Epithelial cell of proximal tubule (primary cell): ENCODE data around the gene ATP8A2. TPM values are rescaled to one million over a fixed set of nuclear protein-coding genes. Genes with fewer than 3 reads are reported as not detected.
A peak's percentile ranks its signal among the peaks of the same experiment; 100 is the strongest.

ENCODE experiments used
- DNase-seq: peaks from one replicate; pipeline ENCODE4 v3.0.0-alpha.2; 2011; ENCODE audit warnings: low read depth
- H3K4me3 ChIP-seq: 2 replicates; pipeline ENCODE4 v1.5.1; 2011; ENCODE audit warnings: low read depth, mild to moderate bottlenecking, low read length
- CTCF ChIP-seq: conservative IDR thresholded peaks from 2 replicates; pipeline ENCODE4 v1.5.1; 2012; ENCODE audit warnings: low read depth, mild to moderate bottlenecking, low read length
- total RNA-seq: library from RNA; depleted of rRNA; stranded (reverse); fragments of >200 nt; gene quantifications from 2 replicates; pipeline ENCODE4 v1.2.3, GENCODE V29; 2015

The ATP8A2 gene
- total RNA-seq, 1 donor from 2014 or later, result 2.2 TPM

DNA sequence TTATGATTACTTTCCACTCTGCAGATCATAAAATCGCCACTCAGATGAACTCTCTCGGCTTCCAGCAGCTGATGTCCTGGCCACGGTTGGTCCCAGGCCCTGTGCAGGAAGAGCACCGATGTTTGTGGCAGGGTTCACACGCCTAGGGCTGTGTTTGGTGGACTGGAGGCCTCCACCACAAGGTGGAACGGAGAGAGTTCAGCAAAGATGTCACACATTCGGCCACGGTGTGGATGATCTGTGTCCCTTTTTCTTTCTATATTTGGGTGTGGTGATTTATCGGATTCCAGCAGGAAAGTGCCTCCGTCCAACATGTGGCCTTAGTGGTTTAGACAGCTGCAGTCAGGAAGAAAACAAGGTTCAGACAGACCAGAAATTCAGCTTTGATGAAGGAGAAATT, 680.6 kb downstream of the ATP8A2 start:
- no peak for DNase-seq
- peak overlapping the region; percentile 76 for H3K4me3 ChIP-seq
- TF ChIP-seq CTCF, result no peak

GRCh38 chr13:26053418-26053980, 681.7 kb downstream of the ATP8A2 start:
- no peak for DNase-seq
- no peak overlapping the region for H3K4me3 ChIP-seq
- no peak for TF ChIP-seq CTCF

DNA sequence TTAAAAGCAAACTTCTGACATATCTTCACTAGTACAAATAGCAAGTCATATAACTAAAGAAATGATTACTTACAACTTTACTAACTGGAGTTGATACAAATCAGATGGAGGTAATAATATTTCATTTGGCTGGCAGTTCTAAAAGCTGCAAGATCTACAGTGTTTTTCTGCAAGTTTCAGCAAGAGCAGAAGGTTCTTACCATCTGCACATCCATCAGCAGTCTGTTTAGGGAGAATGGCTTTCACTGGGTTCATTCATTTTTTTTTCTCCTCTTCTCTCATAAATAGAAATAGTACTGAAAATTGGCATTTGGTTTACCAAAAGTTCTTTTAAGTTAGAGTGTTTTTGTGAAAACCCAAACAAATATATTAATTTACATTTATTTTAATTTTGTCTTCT, 683.1 kb downstream of the ATP8A2 start:
- no peak for TF ChIP-seq CTCF
- no peak for DNase-seq
- no peak overlapping the region for H3K4me3 ChIP-seq

GRCh38 chr13:26058704-26059103, 686.9 kb downstream of the ATP8A2 start:
- DNase-seq, result no peak
- H3K4me3 ChIP-seq, result no peak overlapping the region
- TF ChIP-seq CTCF, result no peak

DNA sequence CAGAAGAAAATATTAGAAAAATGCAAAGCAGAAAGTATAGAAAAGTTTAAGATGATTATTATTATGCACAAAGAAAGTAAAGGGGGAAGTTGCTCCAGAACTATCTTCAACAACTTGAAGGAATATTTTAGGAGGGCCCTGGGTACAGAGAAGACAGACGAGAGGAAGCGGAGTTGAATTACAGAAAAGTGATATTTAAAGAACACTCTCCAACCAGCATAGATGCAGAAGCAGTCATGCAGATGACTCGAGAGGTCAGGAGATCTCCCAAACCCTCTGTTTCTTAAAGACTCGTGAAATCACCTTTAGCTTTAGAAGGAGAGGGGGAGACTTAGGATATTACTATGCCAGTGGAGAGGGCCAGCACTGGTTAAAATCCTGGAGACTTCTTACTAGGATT, 688.6 kb downstream of the ATP8A2 start:
- no peak for DNase-seq
- H3K4me3 ChIP-seq, result no peak overlapping the region
- no peak for TF ChIP-seq CTCF

- H3K4me3 ChIP-seq, result no peak overlapping the region
- no peak for TF ChIP-seq CTCF
- no peak for DNase-seq
These were observed 689.5 kb downstream of the ATP8A2 start for GRCh38 chr13:26061256-26061655.

DNA sequence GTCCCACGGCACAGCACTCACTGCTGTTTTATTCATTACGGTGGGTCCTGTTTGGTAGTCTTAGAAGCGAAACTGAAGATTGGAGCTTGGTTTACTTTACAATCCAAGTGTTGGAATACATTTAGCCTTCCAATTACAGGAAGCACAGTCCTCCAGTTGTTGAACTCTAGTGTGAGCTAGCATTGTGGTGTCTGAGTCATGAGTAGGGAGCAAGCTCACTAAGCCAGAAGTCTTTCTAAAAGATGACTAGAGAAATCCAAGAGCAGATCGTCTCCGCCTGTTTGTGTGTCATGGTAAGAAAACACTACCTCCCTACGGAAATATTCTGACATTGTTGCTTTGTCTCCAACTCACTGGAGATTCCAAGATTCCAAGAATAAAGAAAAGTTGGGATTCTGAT, 690.2 kb downstream of the ATP8A2 start:
- peak; percentile 80 for DNase-seq
- H3K4me3 ChIP-seq, result no peak overlapping the region
- no peak for TF ChIP-seq CTCF
